Liver (tissue), 9 donors: ENCODE results near the gene HLCS. TPM values are rescaled to one million over a fixed set of nuclear protein-coding genes. Genes with fewer than 3 reads are reported as not detected.

ENCODE experiments used
- DNase-seq: peaks from one replicate; pipeline ENCODE4 v3.0.0-alpha.2; 2017; ENCODE audit warnings: low spot score
- H3K27ac ChIP-seq, 2 donors: one replicate each; pipeline ENCODE4 v1.7.0; 2013; ENCODE audit warnings: inconsistent platforms in 2 of 2, low read length in 2 of 2, control low read depth in 1 of 2, low read depth in 1 of 2, mild to moderate bottlenecking in 1 of 2
- H3K27me3 ChIP-seq, 4 donors: one replicate each; pipeline versions ENCODE4 v1.6.1 to v1.7.0; 2013; ENCODE audit warnings: low read length in 3 of 4, inconsistent platforms in 1 of 4, mild to moderate bottlenecking in 1 of 4, moderate library complexity in 1 of 4; ENCODE audit not compliant: control insufficient read depth in 4 of 4, insufficient read depth in 4 of 4
- H3K36me3 ChIP-seq, 4 donors: one replicate each; pipeline versions ENCODE4 v1.6.1 to v1.7.0; 2013; ENCODE audit warnings: low read length in 3 of 4, mild to moderate bottlenecking in 3 of 4, low read depth in 1 of 4, moderate library complexity in 1 of 4; ENCODE audit not compliant: control insufficient read depth in 4 of 4, insufficient read depth in 3 of 4
- H3K4me1 ChIP-seq, 4 donors: one replicate each; pipeline versions ENCODE4 v1.6.1 to v1.7.0; 2013; ENCODE audit warnings: low read length in 3 of 4, mild to moderate bottlenecking in 3 of 4, moderate library complexity in 1 of 4; ENCODE audit not compliant: control insufficient read depth in 4 of 4, insufficient read depth in 4 of 4
- H3K4me3 ChIP-seq, 3 donors: one replicate each; pipeline versions ENCODE4 v1.6.1 to v1.7.0; 2013; ENCODE audit warnings: low read length in 3 of 3, control low read depth in 1 of 3, low read depth in 1 of 3, mild to moderate bottlenecking in 1 of 3
- H3K9ac ChIP-seq, 2 donors: one replicate each; pipeline ENCODE4 v1.7.0; 2013; ENCODE audit warnings: low read length in 2 of 2, mild to moderate bottlenecking in 2 of 2, moderate library complexity in 2 of 2, control low read depth in 1 of 2, low read depth in 1 of 2
- H3K9me3 ChIP-seq, 4 donors: one replicate each; pipeline versions ENCODE4 v1.6.1 to v1.7.0; 2013; ENCODE audit warnings: low read length in 3 of 4; ENCODE audit not compliant: control insufficient read depth in 4 of 4
- ATF3 ChIP-seq: IDR thresholded peaks from 2 replicates; pipeline ENCODE4 v1.6.1; 2016; ENCODE audit warnings: antibody characterized with exemption
- CTCF ChIP-seq: fragments of 150-350 bp; IDR thresholded peaks from 2 replicates; pipeline ENCODE4 v1.5.1; 2017; ENCODE audit warnings: improper control_type of control experiment, low read depth, low read length; ENCODE audit not compliant: missing input control
- EGR1 ChIP-seq, 2 donors: IDR thresholded peaks; 2 replicates each; pipeline ENCODE4 v1.6.1; 2016 to 2018; ENCODE audit warnings: antibody characterized with exemption in 2 of 2, low read depth in 2 of 2
- FOXA1 ChIP-seq: IDR thresholded peaks from 2 replicates; pipeline ENCODE4 v1.6.1; 2016; ENCODE audit warnings: antibody characterized with exemption
- FOXA2 ChIP-seq: IDR thresholded peaks from 2 replicates; pipeline ENCODE4 v1.6.1; 2016; ENCODE audit warnings: antibody characterized with exemption
- GABPA ChIP-seq, 2 donors: IDR thresholded peaks in 1 of 2; conservative IDR thresholded peaks in 1 of 2; 2 replicates each; pipeline ENCODE4 v1.6.1; 2016; ENCODE audit warnings: antibody characterized with exemption in 2 of 2, mild to moderate bottlenecking in 1 of 2, moderate library complexity in 1 of 2
- HNF4A ChIP-seq, 2 donors: conservative IDR thresholded peaks; 2 replicates each; pipeline ENCODE4 v1.6.1; 2016; ENCODE audit warnings: antibody characterized with exemption in 2 of 2, mild to moderate bottlenecking in 2 of 2
- HNF4G ChIP-seq: IDR thresholded peaks from 2 replicates; pipeline ENCODE4 v1.6.1; 2016; ENCODE audit warnings: antibody characterized with exemption
- JUND ChIP-seq, 2 donors: IDR thresholded peaks; 2 replicates each; pipeline ENCODE4 v1.6.1; 2016; ENCODE audit warnings: antibody characterized with exemption in 2 of 2
- MAX ChIP-seq: IDR thresholded peaks from 2 replicates; pipeline ENCODE4 v1.6.1; 2016; ENCODE audit warnings: antibody characterized with exemption
- NR2F2 ChIP-seq: IDR thresholded peaks from 2 replicates; pipeline ENCODE4 v1.6.1; 2016; ENCODE audit warnings: antibody characterized with exemption
- RAD21 ChIP-seq, 2 donors: IDR thresholded peaks; 2 replicates each; pipeline ENCODE4 v1.6.1; 2016; ENCODE audit warnings: antibody characterized with exemption in 2 of 2, mild to moderate bottlenecking in 2 of 2
- REST ChIP-seq: IDR thresholded peaks from 2 replicates; pipeline ENCODE4 v1.6.1; 2016; ENCODE audit warnings: antibody characterized with exemption, mild to moderate bottlenecking
- RXRA ChIP-seq, 2 donors: IDR thresholded peaks; 2 replicates each; pipeline ENCODE4 v1.6.1; 2017 to 2018; ENCODE audit warnings: antibody characterized with exemption in 2 of 2, mild to moderate bottlenecking in 1 of 2
- SP1 ChIP-seq: IDR thresholded peaks from 2 replicates; pipeline ENCODE4 v1.6.1; 2018; ENCODE audit warnings: antibody characterized with exemption, mild to moderate bottlenecking
- TAF1 ChIP-seq: conservative IDR thresholded peaks from 2 replicates; pipeline ENCODE4 v1.6.1; 2016; ENCODE audit warnings: antibody characterized with exemption, mild to moderate bottlenecking
- YY1 ChIP-seq: IDR thresholded peaks from 2 replicates; pipeline ENCODE4 v1.6.1; 2016; ENCODE audit warnings: antibody characterized with exemption, mild to moderate bottlenecking
- ZBTB33 ChIP-seq: IDR thresholded peaks from 2 replicates; pipeline ENCODE4 v1.6.1; 2016; ENCODE audit warnings: antibody characterized with exemption
- WGBS: extraction: QIAGEN DNeasy Blood & Tissue Kit; methylation state at CpG from one replicate; pipeline ENCODE4 v1.1.7; 2013; 5-methylcytosine and 5-hydroxymethylcytosine counted together
- polyA plus RNA-seq, 2 donors: library from polyadenylated mRNA; stranded (reverse) in 1 of 2; unstranded in 1 of 2; fragments of 200-250 nt in 1 of 2; fragments of >200 nt in 1 of 2; fragmentation: Nextera tagmentation in 1 of 2; extraction: Ambion mirVana in 1 of 2; gene quantifications; one replicate each; pipeline versions ENCODE4 v1.2.1 to v1.2.3, GENCODE V29; 2013 to 2015
- total RNA-seq, 2 donors: library from RNA; depleted of rRNA; stranded (reverse); fragments of >200 nt; gene quantifications; one replicate each; pipeline ENCODE4 v1.2.3, GENCODE V29; 2014
- donor health status: healthy.
- donor health status: healthy.
- donor health status: healthy.
- donor health status: healthy.
- donor health status: healthy.

HLCS gene
- total and polyA plus RNA-seq, 4 donors = 6.6 to 22.5 (median 8.3) TPM

GRCh38 chr21:36927719-36928117, 38.8 kb downstream of the HLCS start:
- 10% methylated on average over 4 of the region's 4 CpGs for WGBS
- Histone ChIP-seq H3K4me1 (peaks cover 13 to 35% (median 31%) of the 10 kb centered on the region in 4 donors), H3K4me3 (no peak overlapping the region), H3K36me3 (peaks cover 0 to 2% (median 0%) of the 10 kb centered on the region in 4 donors), H3K27ac (no peak overlapping the region), H3K27me3 (no peaks in the 10 kb centered on the region), H3K9me3 (no peaks in the 10 kb centered on the region), H3K9ac (no peak overlapping the region)
- TF ChIP-seq MAX (no peak), HNF4G (no peak), YY1 (no peak), SP1 (no peak), FOXA2 (no peak), GABPA (IDR thresholded peaks at IDR 0.05 in 1 of 2, conservative IDR thresholded peaks at IDR 0.05 in 1 of 2) (no peak), TAF1 (no peak), HNF4A (conservative IDR thresholded peaks at IDR 0.05) (peak; percentile 28 to 54), NR2F2 (no peak), RAD21 (IDR thresholded peaks at IDR 0.05) (peak; percentile 96), ATF3 (no peak), ZBTB33 (no peak), CTCF (peak; percentile 89), REST (no peak), RXRA (IDR thresholded peaks at IDR 0.05) (peak in 1 of 2 donors; percentile 28), FOXA1 (no peak), EGR1 (IDR thresholded peaks at IDR 0.05; ENCODE audit: low read depth in 2 of 2) (no peak), JUND (IDR thresholded peaks at IDR 0.05) (no peak)
- peak; percentile 83 for DNase-seq
